Frontal cortex (tissue), 4 donors: ENCODE data around the gene AHRR. TPM values are rescaled to one million over a fixed set of nuclear protein-coding genes. Genes with fewer than 3 reads are reported as not detected.
"Not testable (repeated sequence)": the region's sequence is repeated elsewhere in the genome, so short reads cannot be mapped to it uniquely, and the experiment has no call there.

Experiments used
- DNase-seq, 2 donors: peaks; one replicate each; pipeline ENCODE4 v3.0.0; 2012; ENCODE audit warnings: low spot score in 2 of 2
- FAIRE-seq: peaks from 2 replicates; lab custom pipeline; 2012; peaks lifted over from hg19 to GRCh38; lab: Jason Lieb, UNC
- total RNA-seq: library from RNA; depleted of rRNA; stranded (reverse); fragments of >200 nt; gene quantifications from one replicate; pipeline ENCODE4 v1.2.3, GENCODE V29; 2014
- donor health status: control.
- donor health status: control.
- donor health status: control.

Gene AHRR
- total RNA-seq, 1 donor from 2014 or later = 1.2 TPM

DNA sequence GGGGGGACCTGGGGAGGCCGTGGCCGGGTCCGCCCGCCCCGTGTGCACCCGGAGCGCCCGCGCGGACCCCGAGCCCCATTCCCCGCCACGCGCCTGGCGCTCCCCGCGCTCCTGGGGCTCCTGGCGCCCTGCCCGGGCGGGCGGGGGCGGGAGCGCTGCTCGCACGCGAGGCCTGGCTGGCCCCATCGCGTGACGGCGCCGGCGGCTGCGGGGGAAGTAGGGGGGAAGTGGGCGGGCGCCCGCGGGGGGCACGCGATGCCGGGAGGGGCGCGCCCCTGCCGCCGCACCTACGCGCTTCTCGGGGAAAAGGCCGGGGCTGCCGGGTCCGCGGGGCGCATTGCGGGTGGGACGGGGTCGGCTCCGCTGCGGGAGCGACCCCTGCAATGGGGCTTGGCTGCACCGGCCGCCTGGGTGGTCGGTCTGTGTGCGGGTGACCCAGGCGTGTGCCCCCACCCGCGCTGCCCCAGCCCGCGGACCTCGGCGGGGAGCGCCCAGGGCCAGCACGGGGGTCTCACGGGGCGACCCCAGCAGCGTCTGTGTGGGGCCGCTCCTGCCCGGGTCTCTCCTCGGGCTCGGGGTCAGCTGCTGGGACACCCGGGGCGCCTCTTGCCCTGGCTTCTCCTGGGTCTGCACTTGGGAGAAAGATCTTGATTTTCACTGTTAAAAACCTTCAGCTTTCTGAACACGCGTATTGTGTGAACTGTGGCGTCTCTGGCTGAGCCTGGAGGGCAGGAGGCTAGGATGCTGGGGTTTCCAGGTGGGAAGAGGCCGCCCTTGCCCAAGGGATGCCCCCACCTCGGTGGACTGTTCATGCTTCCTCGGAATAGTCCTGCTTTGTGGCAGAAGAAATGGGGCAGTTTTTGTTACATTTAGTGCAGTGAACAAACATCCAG is 52.4 kb downstream of the AHRR start:
- FAIRE-seq (no peak), DNase-seq (peak; percentile 60 to 84)

DNA sequence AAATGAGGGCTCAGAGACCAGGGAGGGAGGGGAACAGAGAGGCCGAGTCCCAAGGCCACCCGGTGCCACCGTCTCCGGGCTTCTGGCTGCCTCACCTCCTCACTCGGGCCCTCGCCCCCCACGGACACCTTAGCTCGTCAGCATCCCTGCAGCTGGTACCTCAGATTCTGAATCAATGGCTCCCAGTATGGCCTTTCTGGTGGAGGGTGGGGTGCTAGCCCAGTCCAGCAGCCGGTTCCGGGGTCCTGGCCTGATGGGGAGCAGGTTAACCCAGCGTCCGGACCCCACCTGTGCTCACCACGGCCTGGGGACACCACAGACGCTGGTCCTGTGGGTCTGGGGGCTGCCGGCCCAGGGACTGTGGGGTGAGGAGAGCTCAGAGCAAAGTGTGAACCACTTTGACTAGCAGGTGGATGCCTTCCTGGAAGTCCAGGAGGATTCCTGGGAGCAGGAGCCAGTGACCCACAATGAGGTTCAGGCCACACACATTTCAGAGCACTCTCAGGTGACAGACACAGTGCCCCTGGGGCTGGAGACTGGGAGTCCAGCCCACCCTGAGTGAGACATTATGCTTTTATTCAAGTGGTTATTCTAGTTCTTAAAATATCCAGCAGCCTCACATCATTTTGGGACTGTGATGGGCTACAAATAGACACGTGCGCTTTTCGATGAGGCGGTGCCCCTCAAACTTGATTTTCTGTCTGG is 53.3 kb downstream of the AHRR start:
- no peak for DNase-seq

DNA sequence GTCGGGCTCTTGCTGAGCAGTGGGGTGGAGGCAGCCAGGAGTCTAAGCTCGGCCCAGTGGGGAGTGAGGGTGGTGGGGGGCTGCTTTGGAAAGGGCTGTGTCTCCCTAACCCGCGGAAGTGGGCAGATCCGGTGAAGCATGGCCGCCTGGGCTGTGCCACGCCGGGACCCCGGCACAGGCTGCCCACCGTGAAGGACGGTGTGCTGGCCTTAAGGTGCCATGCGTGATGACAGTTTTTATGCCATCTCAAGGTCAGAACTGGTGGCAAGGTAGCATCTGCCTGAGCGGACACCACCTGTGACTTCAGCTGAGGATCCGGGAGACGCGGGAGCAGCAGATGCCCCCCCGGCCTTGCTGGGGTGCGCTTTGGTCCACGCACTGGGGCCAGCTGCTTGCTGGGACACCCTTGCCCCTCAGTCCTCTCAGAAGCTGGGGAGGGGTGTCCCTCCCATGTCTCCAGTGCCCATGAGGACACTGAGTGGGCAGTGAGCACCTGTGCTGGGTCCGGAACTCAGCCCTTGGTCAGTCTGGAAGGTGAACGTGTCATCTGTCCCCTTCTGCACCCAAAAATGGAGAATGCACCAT is 53.9 kb downstream of the AHRR start:
- FAIRE-seq (no peak), DNase-seq (no peak)

More for the DNA sequence above, 53.3 kb downstream of the AHRR start:
- no peak for FAIRE-seq

DNA sequence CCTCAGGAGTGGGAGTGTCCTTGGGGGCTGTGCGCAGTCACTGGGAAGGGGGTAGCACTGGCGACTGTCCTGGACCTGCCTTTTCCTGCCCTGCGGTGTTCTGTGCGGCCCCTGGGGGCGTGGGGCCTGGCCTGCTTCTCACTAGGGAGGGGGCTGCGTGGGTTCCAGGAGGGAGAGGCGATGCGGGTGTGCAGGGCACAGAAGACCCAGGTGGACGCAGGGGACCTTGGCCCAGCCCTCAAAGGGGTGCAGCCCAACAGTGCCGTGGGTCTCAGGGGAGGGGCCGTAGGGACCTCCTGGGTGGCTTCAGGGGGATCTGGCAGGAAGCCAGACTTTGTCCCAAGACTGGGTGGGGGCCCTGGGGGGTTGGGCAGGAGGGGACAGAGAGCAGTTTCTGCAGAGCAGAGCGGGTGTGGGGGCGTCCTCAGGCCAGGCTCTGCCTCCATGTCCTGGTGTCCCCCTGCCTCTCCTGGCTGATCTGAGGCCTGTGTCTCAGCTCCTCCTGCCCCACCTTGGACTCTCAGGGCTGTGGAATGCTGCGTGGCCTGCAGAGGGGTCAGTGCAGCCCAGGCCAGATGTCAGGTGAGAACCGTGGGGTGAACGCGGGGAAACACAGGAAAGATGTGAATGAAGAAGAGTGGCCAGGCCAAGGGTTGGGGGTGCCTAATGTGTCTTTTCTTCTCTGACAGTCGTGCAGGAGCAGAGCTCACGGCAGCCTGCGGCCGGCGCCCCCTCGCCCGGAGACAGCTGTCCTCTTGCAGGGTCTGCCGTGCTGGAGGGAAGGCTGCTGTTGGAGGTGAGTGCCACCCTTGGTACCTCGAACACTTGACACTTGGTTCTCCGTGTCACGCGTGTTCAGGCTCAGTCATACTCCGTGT is 54.6 kb downstream of the AHRR start:
- DNase-seq (no peak), FAIRE-seq (no peak)

DNA sequence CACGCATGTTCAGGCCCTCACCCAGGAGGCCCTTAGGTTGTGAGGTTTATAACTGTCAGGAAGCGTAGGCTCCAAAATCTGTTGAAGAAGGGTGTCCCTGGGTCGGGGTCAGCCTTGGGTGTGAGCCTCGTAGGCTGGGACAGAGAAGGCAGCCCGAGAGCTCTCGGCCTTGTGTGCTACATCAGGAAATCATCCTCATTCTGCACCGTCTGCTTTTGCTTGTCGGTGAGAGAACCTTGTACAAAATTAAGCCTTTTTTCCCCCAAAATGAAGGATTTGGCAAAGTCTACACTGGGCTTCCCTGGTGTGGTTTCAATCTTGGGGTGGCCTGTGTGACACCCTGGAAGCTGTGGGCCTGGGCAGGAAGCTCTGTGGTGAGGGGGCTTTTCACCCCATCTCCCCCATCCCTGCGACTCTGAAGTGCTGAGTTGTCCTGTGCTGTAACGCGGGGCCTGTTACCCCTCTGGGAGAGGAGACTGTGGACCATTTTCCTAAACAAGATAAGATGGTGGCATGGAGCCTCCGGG is 55.3 kb downstream of the AHRR start:
- DNase-seq = no peak
- FAIRE-seq = no peak

DNA sequence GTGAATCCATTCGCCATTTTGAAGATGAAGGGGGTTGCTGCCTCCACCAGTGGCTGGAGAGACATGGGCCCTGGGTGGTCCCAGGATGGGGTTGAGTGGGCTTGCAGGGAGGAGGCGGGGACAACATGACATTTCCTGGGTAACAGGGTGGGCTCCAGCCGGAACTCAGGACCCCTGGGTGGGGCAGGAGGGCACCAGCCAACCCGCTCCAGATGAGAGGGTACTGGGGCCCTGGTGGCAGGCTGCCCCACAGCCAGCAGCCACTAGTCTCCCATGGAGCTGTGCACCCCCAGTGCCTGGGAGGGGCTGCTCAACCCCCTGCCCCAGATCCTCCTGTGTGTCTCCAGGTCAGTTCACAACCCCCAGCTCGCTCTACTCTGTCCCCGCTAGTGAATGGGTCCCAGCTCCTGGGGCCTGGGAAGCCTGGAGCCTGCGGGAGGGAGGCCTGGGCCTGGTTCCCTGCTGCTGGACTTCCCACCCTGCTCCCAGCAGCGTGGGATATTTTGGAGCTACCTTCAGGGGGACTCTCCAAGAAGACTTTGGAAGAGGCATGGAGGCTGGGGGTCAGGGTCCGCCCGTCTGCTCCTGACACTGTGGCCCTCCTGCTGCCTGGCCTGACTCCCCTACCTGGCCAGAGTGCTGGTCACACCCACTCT is 55.9 kb downstream of the AHRR start:
- FAIRE-seq (no peak), DNase-seq (no peak)

DNA sequence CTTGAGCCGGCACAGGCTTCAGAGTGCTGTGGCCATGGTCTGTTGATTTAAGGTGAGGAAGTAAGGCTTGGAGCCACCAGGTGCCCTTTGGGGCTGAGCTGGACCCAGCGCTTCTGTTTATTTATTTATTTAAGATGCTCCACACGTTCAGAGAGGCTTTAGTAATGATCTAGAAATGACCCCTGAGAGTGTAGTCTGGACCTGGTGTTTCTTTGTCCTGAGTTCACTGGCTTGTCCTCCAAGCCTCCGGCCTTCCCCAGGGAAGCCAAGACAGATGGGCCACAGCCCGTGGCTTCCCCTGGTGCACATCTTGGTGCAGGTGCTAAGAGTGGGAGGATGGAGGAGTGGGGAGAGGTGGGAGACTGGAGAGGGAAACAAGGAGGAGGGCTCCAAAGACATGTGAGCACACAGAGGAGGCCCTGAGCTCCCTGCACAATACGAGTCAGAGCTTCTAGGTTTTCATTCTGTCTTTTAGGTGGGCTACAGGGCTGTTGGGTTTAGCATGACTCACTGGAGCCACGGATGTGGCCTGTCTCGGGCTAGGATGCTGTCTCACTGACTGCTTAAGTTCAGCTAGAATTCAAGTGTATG is 56.9 kb downstream of the AHRR start:
- DNase-seq = no peak

DNA sequence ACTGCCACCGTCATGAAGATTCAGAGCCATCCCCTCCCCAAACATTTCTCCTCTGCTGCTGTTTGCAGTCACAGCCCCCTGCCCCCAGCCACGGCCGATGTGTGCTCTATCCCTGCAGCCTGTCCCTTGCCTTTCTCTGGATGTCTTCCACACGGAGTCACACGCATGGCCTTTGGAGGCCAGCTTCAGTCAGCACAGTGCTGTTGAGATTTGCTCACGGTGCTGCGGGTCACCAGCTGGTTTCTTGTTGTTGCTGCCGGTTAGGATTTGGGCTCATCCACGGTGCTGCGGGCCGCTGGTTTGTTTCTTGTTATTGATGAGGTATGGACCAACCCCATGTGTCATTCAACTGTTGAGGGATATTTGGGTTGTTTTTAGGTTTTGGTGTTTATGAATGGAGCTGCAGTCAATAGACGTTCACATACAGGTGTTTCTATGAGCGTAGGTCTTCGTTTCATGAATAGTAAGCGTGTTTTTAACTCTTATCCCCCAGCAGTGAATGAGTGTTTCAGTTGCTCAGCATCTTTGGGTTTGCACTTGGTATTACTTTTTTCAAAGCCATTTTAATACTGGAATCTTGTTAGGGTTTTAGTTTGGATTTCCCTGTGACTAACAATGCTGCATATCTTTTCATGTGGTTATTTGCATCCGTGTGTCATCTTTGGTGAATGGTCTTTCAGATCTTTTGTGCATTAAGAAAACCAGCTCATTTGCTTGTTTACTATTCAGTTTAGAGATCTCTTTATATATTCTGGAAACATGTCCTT is 57.6 kb downstream of the AHRR start:
- FAIRE-seq (no peak), DNase-seq (no peak)

More for the DNA sequence above, 56.9 kb downstream of the AHRR start:
- FAIRE-seq = no peak

DNA sequence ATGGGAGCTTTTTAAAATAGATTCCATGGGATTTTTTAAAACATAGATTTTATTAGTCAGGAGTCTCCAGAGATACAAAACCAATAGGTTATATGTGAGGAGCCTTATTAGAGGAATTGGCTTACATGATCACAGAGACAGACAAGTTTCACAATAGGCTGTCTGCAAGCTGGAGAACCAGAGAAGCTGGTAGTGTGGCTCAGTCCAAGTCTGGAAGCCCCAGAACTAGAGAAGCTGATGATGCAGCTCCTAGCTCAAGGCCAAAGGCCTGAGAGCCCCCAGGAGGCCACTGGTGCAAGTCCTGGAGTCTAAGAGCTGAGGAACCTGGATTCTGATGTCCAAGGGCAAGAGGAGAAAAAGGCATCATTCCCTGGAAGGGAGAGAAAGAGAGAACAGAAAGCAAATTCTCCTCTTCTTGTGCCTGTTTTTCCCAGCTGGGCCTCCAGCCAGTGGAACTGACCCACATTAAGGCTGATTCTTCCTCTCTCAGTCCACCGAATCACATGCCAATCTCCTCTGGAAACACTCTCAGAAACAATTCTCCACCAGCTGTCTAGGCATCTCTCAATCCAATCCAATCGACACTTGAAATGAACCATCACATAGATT is 59.3 kb downstream of the AHRR start:
- FAIRE-seq = no peak
- DNase-seq = no peak

DNA sequence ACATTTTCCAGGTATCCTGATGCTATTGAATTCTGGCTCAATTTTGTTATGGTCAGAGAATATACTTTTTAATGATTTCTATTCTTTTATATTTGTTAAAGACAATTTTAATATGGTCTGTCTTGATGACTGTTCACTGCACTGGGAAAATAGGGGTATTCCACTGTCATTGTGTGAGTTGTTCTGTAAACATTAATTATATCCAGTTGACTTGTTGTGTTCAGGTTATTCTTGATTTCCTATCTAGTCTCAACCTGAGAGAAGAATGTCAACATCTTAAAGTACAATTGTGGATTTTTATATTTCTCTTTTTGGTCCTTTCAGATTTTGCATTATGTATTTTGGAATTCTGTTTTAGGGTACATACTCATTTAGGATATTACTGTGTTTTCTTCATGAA is 61.6 kb downstream of the AHRR start:
- no peak for FAIRE-seq
- DNase-seq = no peak

DNA sequence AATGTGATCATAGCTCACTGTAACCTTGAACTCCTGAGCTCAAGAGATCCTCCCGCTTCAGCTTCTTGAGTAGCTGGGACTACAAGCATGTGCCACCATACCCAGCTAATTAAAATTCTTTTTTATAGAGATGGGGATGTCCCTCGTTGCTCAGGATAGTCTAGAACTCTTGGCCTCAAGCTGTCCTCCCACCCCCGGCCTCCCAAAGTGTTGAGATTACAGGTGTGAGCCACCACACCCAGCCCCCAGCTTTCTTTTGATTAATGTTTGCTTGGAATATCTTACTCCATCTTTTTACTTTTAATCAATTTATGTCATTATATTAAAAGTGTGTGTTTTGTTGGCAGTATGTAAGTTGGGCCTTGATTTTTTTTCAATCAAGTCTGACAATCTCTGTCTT is 62.1 kb downstream of the AHRR start:
- DNase-seq (no peak), FAIRE-seq (no peak)

DNA sequence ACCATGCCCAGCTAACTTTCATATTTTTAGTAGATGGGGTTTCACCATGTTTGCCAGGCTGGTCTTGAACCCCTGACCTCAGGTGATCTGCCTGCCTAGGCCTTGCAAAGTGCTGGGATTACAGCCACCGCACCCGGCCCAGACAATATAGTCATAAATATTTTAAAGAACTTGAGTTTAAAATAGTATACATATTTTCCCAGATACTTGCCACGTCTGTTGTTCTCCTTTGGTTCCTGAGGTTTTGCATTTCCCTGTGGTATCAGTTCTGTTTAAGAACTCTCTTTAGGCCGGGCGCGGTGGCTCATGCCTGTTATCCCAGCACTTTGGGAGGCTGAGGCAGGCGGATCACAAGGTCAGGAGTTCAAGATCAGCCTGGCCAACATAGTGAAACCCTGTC is 63.1 kb downstream of the AHRR start:
- not testable (repeated sequence) for FAIRE-seq, DNase-seq

DNA sequence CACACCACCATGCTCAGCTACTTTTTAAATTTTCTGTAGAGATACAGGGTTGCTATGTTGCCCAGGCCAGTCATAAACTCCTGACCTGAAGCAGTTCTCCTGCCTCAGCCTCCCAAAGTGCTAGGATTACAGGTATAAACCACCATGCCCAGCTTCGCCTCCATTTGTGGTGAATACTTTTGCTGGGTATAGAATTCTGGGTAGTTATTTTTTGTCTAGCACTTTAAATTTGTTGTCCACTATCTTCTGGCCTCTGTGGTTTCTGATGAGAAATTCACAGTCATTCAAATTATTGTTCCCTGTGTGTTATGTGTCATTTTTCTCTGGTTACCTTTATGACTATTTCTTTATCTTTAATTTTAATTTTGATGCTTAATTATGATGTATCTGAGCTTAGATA is 63.8 kb downstream of the AHRR start:
- DNase-seq (no peak), FAIRE-seq (no peak)

DNA sequence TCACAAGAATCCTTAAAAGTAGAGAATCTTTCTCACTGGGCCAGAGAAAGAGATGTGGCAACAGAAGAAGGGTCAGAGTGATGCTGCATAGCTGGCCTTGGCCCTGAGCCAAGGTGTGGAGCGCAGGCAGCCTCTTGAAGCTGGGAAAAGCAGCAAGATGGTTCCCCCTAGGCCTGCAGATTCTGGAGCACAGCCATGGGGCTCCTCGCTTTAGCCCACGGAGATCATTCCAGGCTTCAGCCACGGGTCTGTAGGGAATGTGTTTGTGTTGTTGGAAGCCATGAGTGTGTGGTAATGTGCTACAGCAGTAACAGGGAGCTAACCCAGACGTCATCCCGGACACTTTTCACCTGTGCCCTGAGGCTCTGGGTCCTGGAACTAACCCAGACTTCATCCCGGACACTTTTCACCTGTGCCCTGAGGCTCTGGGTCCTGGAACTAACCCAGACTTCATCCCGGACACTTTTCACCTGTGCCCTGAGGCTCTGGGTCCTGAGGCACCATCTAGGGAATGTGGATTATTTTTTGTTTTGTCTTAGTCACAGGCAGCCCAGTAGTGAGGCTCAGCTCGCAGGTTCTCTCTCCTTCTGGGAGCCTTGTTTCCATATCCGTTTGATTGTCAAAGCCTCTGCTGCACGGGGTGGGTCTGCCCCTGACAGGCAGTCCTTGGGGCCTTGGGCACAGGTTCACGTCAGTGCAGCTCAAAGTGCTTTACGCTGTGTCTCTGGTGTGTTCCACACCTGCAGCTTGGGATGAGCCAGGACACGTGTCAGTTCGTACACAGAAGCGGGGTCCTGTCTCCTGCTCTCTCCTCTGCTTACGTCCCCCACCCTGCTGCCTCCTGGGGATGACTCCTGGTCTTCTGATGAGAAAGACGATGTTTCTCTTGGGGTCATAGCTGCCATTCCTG is 65.2 kb downstream of the AHRR start:
- FAIRE-seq (no peak), DNase-seq (peak in 1 of 2 donors; percentile 1)

DNA sequence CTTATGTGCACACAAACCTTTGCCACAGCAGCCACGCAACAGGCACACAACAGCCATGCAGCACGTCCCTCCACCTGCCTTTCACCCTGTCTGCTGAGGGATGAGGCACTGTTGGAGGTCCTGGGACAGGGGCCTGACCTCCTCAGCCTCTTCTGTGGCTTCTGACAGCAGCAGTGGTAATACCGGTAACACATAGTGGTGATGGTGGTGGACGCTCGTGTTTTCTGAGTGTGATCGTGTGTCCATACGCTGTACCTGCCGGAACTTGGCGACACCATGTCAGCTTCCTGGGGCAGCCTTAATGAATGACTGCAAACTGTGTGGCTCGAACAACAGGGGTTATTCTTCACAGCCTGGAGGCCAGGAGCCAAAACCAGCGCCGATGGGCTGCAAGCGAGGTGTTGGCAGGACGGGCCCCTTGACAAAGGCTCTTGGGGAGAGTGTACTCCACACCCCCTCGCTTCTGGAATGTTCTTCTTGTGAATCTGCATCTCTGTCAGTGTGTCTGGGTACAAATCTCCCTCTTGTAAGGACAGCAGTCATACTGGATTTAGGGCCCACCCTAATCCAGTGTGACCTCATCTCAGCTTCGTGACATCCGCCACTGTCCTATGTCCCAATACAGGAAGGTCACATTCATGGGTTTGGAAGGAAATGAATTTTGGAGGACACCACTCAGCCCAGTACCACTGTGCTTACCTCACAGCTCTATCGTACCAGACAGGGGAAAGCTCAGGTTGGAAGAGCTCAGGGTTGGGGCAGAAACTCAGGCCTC is 66.2 kb downstream of the AHRR start:
- DNase-seq (no peak), FAIRE-seq (no peak)
